ENCODE data around the gene HMOX2. TPM values are rescaled to one million over a fixed set of nuclear protein-coding genes. Genes with fewer than 3 reads are reported as not detected.
A peak's percentile ranks its signal among the peaks of the same experiment; 100 is the strongest.

Gene HMOX2
- total and polyA plus RNA-seq, 5 donors from 2014 or later: 41.2 to 145 (median 125) TPM

DNA sequence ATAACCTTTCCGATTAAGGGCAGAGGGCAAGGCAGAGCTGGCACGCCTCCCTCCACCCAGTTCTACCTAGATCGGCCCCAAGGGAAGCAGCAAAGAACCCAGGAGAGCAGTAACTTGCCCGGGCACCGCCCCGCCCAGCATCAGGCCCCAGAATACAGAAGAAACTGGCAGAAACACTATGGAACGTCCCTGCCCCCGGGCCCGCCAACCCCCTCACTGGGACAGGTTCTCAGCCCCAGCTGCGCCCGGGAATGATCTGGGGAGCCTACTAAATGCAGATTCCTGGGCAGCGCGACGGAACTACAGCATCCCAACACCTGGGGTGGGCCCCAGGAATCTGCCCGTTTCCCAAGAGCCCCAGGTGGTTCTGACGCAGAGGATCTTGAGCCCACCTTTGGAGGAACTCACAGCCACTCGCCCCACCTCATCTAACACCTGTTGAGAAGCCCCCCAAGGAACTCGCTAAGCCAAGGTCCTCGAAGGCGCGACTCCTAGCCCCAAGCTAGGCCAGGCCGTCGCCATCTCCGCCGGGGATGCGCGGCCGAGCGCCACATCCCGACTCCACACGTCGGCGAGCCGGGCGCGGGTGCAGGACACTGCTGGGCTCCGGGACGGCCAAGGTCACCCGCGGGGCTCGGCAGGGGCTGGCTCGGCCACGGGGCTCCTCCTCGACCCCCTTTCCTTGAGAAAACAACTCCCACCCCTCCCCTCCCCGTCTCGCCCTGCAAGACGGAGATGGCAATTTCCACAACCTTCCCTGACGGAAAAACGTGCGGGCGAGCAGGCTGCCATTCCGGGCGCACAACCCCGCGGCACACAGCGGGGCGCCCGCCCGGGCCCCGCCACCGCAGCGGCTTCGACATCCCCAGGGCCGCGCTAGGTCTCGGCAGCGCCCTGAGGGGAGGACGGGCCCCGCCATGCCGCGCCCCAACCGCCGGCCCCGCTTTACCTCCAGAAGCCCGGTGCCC, 61.5 kb downstream of the HMOX2 start:
- DNase-seq (peak in 1 of 3 donors; percentile 31), ATAC-seq (ENCODE audit: low read depth in 2 of 2) (peak; percentile 41 to 43)
- Mint-ChIP-seq H3K27ac (peak overlapping the region; percentile 68 to 90 (median 74)), H3K27me3 (no peaks in the 10 kb centered on the region), H3K9me3 (peaks cover 0 to 4% (median 0%) of the 10 kb centered on the region in 7 donors), H3K4me1 (peaks cover 19 to 49% (median 29%) of the 10 kb centered on the region in 4 donors), H3K4me3 (peak overlapping the region; percentile 83 to 89 (median 85)), H3K36me3 (peaks cover 7% of the 10 kb centered on the region)
- Histone ChIP-seq H3K4me3 (ENCODE audit: low read depth, low read length) (peak overlapping the region; percentile 19), H3K27ac (ENCODE audit: insufficient read depth, low read length, poor library complexity, severe bottlenecking) (peak overlapping the region; percentile 87), H3K4me1 (ENCODE audit: control insufficient read depth, insufficient read depth, low read length, poor library complexity, severe bottlenecking) (peaks cover 30% of the 10 kb centered on the region), H3K9me3 (ENCODE audit: control insufficient read depth in 2 of 2, low read length in 2 of 2) (peaks cover 2 to 6% of the 10 kb centered on the region in 2 experiments), H3K36me3 (ENCODE audit: control insufficient read depth, insufficient read depth, low read length) (no peaks in the 10 kb centered on the region), H3K27me3 (ENCODE audit: control insufficient read depth, insufficient read depth, low read length) (no peaks in the 10 kb centered on the region)

DNA sequence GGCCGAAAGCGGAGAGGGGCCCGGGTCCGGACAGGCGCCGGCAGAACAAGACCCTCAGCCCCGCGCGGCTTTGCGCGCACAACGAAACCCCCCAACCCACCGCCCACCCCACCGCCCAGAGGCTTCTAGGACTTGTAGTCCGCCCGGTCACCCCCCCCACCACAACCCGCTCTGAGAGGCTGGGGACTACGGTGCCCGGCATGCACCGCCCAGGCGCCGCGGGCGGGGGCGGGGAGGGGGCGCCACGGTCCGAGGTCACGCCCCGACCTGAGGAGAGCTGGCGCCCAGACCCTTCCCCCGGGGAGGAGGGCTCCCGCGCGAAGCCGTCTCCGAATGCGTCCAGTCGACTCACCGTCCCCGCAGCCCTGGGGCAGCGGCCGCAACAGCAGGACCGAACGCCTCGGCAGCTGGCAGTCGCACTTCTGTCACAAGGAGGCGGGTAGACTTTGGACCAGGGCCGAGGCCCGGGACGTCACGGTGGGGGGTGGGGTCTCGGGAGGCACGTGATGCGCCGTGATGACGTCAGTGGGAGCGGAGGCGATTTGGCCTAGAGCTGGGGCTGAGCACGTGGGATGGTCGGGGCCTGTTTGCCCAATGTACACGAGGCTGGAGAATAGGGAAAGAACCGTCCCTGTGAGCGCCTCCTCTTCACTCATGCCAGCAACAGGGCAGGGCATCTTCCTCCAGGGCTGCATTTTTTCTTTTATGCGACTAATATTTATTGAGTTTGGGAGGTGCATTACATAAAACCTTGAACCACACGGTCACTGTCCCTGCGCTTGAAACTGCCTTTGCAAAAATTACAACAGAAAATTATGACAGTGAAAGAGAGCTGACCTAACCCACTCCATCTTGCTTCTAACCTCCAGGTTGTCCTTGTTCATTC, 62.4 kb downstream of the HMOX2 start, which contains the start of gene CDIP1:
Gene CDIP1, minus strand, starts transcription at position 424 of the 886 bp plus-strand sequence. CDS start 24,643 bp downstream, outside the sequence.
- Mint-ChIP-seq H3K4me3 (peak within 1 kb of the TSS; percentile 83 to 90 (median 86)), H3K27me3 (no peaks in the 10 kb centered on the region)
- peak; percentile 88 to 89 for ATAC-seq (ENCODE audit: low read depth in 2 of 2)

DNA sequence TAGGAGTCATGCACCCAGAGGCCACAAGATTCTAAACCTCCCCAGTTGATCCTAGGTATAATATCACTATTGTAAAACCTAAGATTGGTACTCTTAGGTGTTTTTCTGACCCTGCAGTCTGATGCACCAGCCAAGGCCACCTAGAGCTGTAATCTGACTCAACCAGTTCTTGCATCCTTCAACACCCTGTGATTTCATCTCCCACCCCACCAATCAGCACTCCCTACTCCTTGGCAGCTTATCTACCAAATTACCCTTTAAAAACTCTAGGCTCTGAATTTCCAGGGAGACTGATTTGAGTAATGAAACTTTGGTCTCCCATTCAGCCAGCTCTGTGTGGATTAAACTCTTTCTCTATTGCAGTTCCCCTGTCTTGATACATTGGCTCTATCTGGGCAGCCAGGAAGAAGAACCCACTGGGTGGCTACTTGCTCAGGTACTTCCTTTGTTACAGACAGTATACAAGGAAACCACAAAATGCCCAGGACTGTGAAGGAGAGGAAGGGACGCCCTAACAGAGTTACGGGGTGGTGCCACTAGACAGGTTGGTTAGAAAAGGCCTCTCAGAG, 63.6 kb downstream of the HMOX2 start:
- ATAC-seq (ENCODE audit: low read depth in 2 of 2): no peak
- peaks cover 0 to 4% (median 0%) of the 10 kb centered on the region in 7 donors for H3K9me3 Mint-ChIP-seq
- peaks cover 3% of the 10 kb centered on the region for H3K27me3 Mint-ChIP-seq
- H3K27me3 ChIP-seq (ENCODE audit: control insufficient read depth, insufficient read depth, low read length): no peaks in the 10 kb centered on the region
- H3K36me3 ChIP-seq (ENCODE audit: control insufficient read depth, insufficient read depth, low read length): no peaks in the 10 kb centered on the region
- peaks cover 25% of the 10 kb centered on the region for H3K4me1 ChIP-seq (ENCODE audit: control insufficient read depth, insufficient read depth, low read length, poor library complexity, severe bottlenecking)
- H3K4me3 Mint-ChIP-seq: peak overlapping the region; percentile 22 to 67 (median 47)
- no peak overlapping the region for H3K27ac ChIP-seq (ENCODE audit: insufficient read depth, low read length, poor library complexity, severe bottlenecking)
- peaks cover 2 to 6% of the 10 kb centered on the region in 2 experiments for H3K9me3 ChIP-seq (ENCODE audit: control insufficient read depth in 2 of 2, low read length in 2 of 2)
- no peak for DNase-seq
- H3K4me3 ChIP-seq (ENCODE audit: low read depth, low read length): no peak overlapping the region
- H3K4me1 Mint-ChIP-seq: peaks cover 14 to 33% (median 20%) of the 10 kb centered on the region in 4 donors
- peaks cover 4% of the 10 kb centered on the region for H3K36me3 Mint-ChIP-seq
- peak overlapping the region; percentile 24 to 76 (median 60) for H3K27ac Mint-ChIP-seq

More for the DNA sequence above, 62.4 kb downstream of the HMOX2 start, which contains the start of gene CDIP1:
- peak; percentile 87 to 97 (median 88) for DNase-seq
- Mint-ChIP-seq H3K9me3 (peaks cover 0 to 4% (median 0%) of the 10 kb centered on the region in 7 donors), H3K4me1 (peaks cover 19 to 40% (median 28%) of the 10 kb centered on the region in 4 donors), H3K36me3 (peaks cover 4% of the 10 kb centered on the region), H3K27ac (peak within 1 kb of the TSS; percentile 76 to 91 (median 90))
- Histone ChIP-seq H3K9me3 (ENCODE audit: control insufficient read depth in 2 of 2, low read length in 2 of 2) (peaks cover 2 to 6% of the 10 kb centered on the region in 2 experiments), H3K4me1 (ENCODE audit: control insufficient read depth, insufficient read depth, low read length, poor library complexity, severe bottlenecking) (peaks cover 30% of the 10 kb centered on the region), H3K36me3 (ENCODE audit: control insufficient read depth, insufficient read depth, low read length) (no peaks in the 10 kb centered on the region), H3K27me3 (ENCODE audit: control insufficient read depth, insufficient read depth, low read length) (no peaks in the 10 kb centered on the region), H3K27ac (ENCODE audit: insufficient read depth, low read length, poor library complexity, severe bottlenecking) (peak within 1 kb of the TSS; percentile 87), H3K4me3 (ENCODE audit: low read depth, low read length) (no peak within 1 kb of the TSS)

DNA sequence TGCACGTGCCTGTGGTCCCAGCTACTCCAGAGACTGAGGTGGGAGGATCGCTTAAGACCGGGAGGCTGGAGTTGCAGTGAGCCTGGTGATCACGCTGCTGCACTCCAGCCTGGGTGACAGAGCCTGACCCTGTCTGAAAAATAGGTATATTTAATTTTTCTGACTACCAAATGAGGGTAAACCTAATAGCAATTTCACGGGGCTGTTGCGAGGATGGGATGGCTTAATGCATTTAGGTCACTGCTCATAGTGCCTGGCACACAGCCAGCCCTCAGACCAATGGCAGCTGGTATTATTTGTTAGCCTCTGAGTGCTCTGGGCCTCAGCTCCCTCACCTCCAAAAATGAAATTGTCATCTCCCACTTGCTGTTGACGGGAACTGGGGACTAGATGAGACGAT, 68.3 kb downstream of the HMOX2 start:
- H3K36me3 Mint-ChIP-seq: no peaks in the 10 kb centered on the region
- peaks cover 9% of the 10 kb centered on the region for H3K4me1 ChIP-seq (ENCODE audit: control insufficient read depth, insufficient read depth, low read length, poor library complexity, severe bottlenecking)
- H3K27me3 Mint-ChIP-seq: peaks cover 4% of the 10 kb centered on the region
- no peak overlapping the region for H3K27ac Mint-ChIP-seq
- no peak for DNase-seq
- peaks cover 0 to 2% of the 10 kb centered on the region in 2 experiments for H3K9me3 ChIP-seq (ENCODE audit: control insufficient read depth in 2 of 2, low read length in 2 of 2)
- H3K4me3 ChIP-seq (ENCODE audit: low read depth, low read length): no peak overlapping the region
- H3K4me1 Mint-ChIP-seq: peaks cover 3 to 10% (median 6%) of the 10 kb centered on the region in 4 donors
- no peak for ATAC-seq (ENCODE audit: low read depth in 2 of 2)
- no peak overlapping the region for H3K27ac ChIP-seq (ENCODE audit: insufficient read depth, low read length, poor library complexity, severe bottlenecking)
- H3K36me3 ChIP-seq (ENCODE audit: control insufficient read depth, insufficient read depth, low read length): no peaks in the 10 kb centered on the region
- no peak overlapping the region for H3K4me3 Mint-ChIP-seq
- H3K9me3 Mint-ChIP-seq: peaks cover 0 to 4% (median 0%) of the 10 kb centered on the region in 7 donors
- no peaks in the 10 kb centered on the region for H3K27me3 ChIP-seq (ENCODE audit: control insufficient read depth, insufficient read depth, low read length)

DNA sequence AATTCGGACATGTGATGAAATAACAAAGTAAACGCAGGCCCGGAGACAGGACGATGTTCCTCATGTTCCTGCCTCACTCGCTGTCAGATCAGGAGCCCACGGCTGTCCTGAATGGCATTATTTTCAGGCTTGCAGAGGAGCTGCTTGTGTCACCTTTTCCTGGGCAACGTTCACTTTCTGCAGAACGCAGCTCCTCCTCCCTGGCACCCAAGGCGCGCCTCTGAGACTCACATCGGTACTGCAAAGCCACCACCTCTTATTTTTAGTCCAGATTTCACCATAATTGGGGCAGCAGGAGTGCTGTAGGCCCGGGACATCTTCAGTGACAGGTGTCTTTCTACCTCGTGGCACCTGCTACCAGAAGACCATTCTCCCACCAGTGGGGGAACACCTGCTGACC, 71.9 kb downstream of the HMOX2 start:
- H3K4me3 ChIP-seq (ENCODE audit: low read depth, low read length): no peak overlapping the region
- H3K9me3 Mint-ChIP-seq: no peaks in the 10 kb centered on the region
- H3K27me3 Mint-ChIP-seq: peaks cover 15% of the 10 kb centered on the region
- H3K36me3 ChIP-seq (ENCODE audit: control insufficient read depth, insufficient read depth, low read length): no peaks in the 10 kb centered on the region
- no peak for ATAC-seq (ENCODE audit: low read depth in 2 of 2)
- no peaks in the 10 kb centered on the region for H3K36me3 Mint-ChIP-seq
- no peaks in the 10 kb centered on the region for H3K27me3 ChIP-seq (ENCODE audit: control insufficient read depth, insufficient read depth, low read length)
- peaks cover 9% of the 10 kb centered on the region for H3K4me1 ChIP-seq (ENCODE audit: control insufficient read depth, insufficient read depth, low read length, poor library complexity, severe bottlenecking)
- no peaks in the 10 kb centered on the region for H3K9me3 ChIP-seq (ENCODE audit: control insufficient read depth in 2 of 2, low read length in 2 of 2)
- H3K27ac Mint-ChIP-seq: no peak overlapping the region
- DNase-seq: no peak
- H3K27ac ChIP-seq (ENCODE audit: insufficient read depth, low read length, poor library complexity, severe bottlenecking): no peak overlapping the region
- H3K4me3 Mint-ChIP-seq: no peak overlapping the region
- H3K4me1 Mint-ChIP-seq: peaks cover 3 to 6% (median 5%) of the 10 kb centered on the region in 4 donors

DNA sequence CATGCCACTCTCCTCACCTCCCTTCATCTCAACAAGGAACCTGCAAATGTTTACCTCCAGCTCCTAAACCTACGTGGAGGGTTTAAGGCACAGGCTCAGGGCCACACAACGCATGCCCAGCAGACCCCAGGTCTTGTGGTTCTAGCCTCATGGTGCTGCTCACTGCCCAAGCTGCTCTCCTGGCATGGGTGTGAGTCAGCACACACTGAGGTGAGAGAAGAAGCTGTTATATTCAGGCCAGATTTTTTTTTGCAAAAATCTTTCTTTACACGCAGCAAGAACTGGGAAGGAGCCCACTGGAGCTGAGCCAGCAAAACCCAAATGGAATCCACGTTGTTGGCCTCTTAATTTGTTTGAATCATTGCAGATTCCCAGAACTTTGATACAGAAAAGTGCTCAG, 74.4 kb downstream of the HMOX2 start:
- no peak overlapping the region for H3K4me3 Mint-ChIP-seq
- no peak overlapping the region for H3K27ac ChIP-seq (ENCODE audit: insufficient read depth, low read length, poor library complexity, severe bottlenecking)
- H3K4me1 ChIP-seq (ENCODE audit: control insufficient read depth, insufficient read depth, low read length, poor library complexity, severe bottlenecking): peaks cover 9% of the 10 kb centered on the region
- no peaks in the 10 kb centered on the region for H3K36me3 Mint-ChIP-seq
- H3K4me1 Mint-ChIP-seq: peaks cover under 1 to 6% (median 4%) of the 10 kb centered on the region in 4 donors
- no peak overlapping the region for H3K4me3 ChIP-seq (ENCODE audit: low read depth, low read length)
- no peaks in the 10 kb centered on the region for H3K9me3 ChIP-seq (ENCODE audit: control insufficient read depth in 2 of 2, low read length in 2 of 2)
- peaks cover 17% of the 10 kb centered on the region for H3K27me3 Mint-ChIP-seq
- DNase-seq (no peak), ATAC-seq (ENCODE audit: low read depth in 2 of 2) (no peak)
- H3K9me3 Mint-ChIP-seq: no peaks in the 10 kb centered on the region
- no peaks in the 10 kb centered on the region for H3K27me3 ChIP-seq (ENCODE audit: control insufficient read depth, insufficient read depth, low read length)
- H3K36me3 ChIP-seq (ENCODE audit: control insufficient read depth, insufficient read depth, low read length): no peaks in the 10 kb centered on the region
- H3K27ac Mint-ChIP-seq: peak overlapping the region in 1 of 3 donors; percentile 65

DNA sequence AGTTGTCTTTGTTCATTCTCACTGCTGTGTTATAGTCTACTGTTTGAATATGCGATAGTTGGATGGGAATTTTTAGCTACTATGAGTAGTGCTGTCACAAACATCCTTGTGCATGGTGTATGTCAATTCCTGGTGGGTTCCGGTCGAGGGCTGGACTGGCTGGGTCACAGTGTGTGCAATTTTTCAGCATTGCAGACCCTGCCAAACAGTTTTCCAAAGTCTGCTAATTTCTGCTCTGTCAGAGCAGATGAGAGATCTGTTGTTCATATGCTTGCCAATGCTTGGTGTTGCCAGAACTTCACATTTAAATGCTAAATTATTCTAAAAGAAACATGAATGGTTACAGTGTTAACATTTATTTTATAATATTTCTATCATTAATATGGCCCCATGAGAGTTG, 76.3 kb downstream of the HMOX2 start:
- no peak overlapping the region for H3K4me3 ChIP-seq (ENCODE audit: low read depth, low read length)
- no peaks in the 10 kb centered on the region for H3K36me3 ChIP-seq (ENCODE audit: control insufficient read depth, insufficient read depth, low read length)
- no peak for DNase-seq
- Mint-ChIP-seq H3K27me3 (peaks cover 17% of the 10 kb centered on the region), H3K4me1 (peaks cover 0 to 6% (median 4%) of the 10 kb centered on the region in 4 donors), H3K4me3 (no peak overlapping the region), H3K9me3 (no peaks in the 10 kb centered on the region), H3K27ac (no peak overlapping the region), H3K36me3 (no peaks in the 10 kb centered on the region)
- H3K4me1 ChIP-seq (ENCODE audit: control insufficient read depth, insufficient read depth, low read length, poor library complexity, severe bottlenecking): peaks cover 9% of the 10 kb centered on the region
- no peak overlapping the region for H3K27ac ChIP-seq (ENCODE audit: insufficient read depth, low read length, poor library complexity, severe bottlenecking)
- no peaks in the 10 kb centered on the region for H3K9me3 ChIP-seq (ENCODE audit: control insufficient read depth in 2 of 2, low read length in 2 of 2)
- no peaks in the 10 kb centered on the region for H3K27me3 ChIP-seq (ENCODE audit: control insufficient read depth, insufficient read depth, low read length)
- ATAC-seq (ENCODE audit: low read depth in 2 of 2): no peak
